Lower lobe of right lung (tissue), 2 donors: ENCODE results near the gene PSMA4. TPM values are rescaled to one million over a fixed set of nuclear protein-coding genes. Genes with fewer than 3 reads are reported as not detected.

Source experiments
- ATAC-seq, 2 donors: fragments of 200-7000 bp; cut with Tn5 transposase; one replicate each; pipeline ENCODE4 v1.9.1; 2020 to 2022; ENCODE audit warnings: mild to moderate bottlenecking in 2 of 2, moderate library complexity in 2 of 2
- DNase-seq: peaks from one replicate; pipeline ENCODE4 v3.0.0-alpha.2; 2020
- H3K27ac ChIP-seq: fragments of 200-600 bp; one replicate; pipeline ENCODE4 v1.8.0; 2022
- H3K27me3 ChIP-seq: fragments of 200-600 bp; one replicate; pipeline ENCODE4 v1.8.0; 2022; ENCODE audit warnings: low read depth
- H3K36me3 ChIP-seq: fragments of 200-600 bp; one replicate; pipeline ENCODE4 v1.8.0; 2022; ENCODE audit warnings: mild to moderate bottlenecking
- H3K4me1 ChIP-seq: fragments of 200-600 bp; one replicate; pipeline ENCODE4 v1.8.0; 2022
- H3K4me3 ChIP-seq: fragments of 200-600 bp; one replicate; pipeline ENCODE4 v1.8.0; 2022; ENCODE audit warnings: mild to moderate bottlenecking
- H3K9me3 ChIP-seq: fragments of 200-600 bp; one replicate; pipeline ENCODE4 v1.8.0; 2022
- CTCF ChIP-seq: fragments of 200-600 bp; IDR thresholded peaks from one replicate; pipeline ENCODE4 v1.8.0; 2022; ENCODE audit warnings: antibody characterized with exemption, mild to moderate bottlenecking
- intact Hi-C: fragments of 100-400 bp; cut with DNase I; formaldehyde crosslinking; loops from one replicate; pipeline ENCODE4 v1.11.0; 2022
- long read RNA-seq: library from polyadenylated mRNA; unstranded; transcript quantifications from one replicate; pipeline ENCODE4 v2.0.0, GENCODE V29; 2021
- total RNA-seq: library from RNA; stranded (reverse); fragmentation: NEBNext Ultra II Directional; extraction: Animal tissue kit (Norgen Biotek cat#: 25700); gene quantifications from one replicate; pipeline ENCODE4 v1.2.1, GENCODE V29; 2021
- donor health status: DM: no; HTN: yes; CAD: no; lungs with severe emphysema.

The PSMA4 gene
- 130 TPM for total RNA-seq
- long read RNA-seq, full-length matches to known transcripts: 59 of 98 reads
- long read RNA-seq, partial matches to known transcripts: 37 of 98 reads
- long read RNA-seq, other reads (novel, unspliced or antisense): 2 of 98 reads

- Histone ChIP-seq H3K27me3 (no peaks in the 10 kb centered on the region), H3K36me3 (peaks cover 35% of the 10 kb centered on the region), H3K9me3 (no peaks in the 10 kb centered on the region), H3K4me1 (peaks cover 25% of the 10 kb centered on the region), H3K27ac (peak within 1 kb of the TSS; percentile 93), H3K4me3 (peak within 1 kb of the TSS; percentile 89)
- TF ChIP-seq CTCF: peak; percentile 30
- DNase-seq (peak; percentile 94), ATAC-seq (peak; percentile 93 to 96)
- intact Hi-C loops: no loop called here
Observed at GRCh38 chr15:78540141-78540870, at the start of gene PSMA4. Gene PSMA4 (plus strand): TSS chr15:78540444. CDS start chr15:78541928, 1,484 bp downstream.

DNA sequence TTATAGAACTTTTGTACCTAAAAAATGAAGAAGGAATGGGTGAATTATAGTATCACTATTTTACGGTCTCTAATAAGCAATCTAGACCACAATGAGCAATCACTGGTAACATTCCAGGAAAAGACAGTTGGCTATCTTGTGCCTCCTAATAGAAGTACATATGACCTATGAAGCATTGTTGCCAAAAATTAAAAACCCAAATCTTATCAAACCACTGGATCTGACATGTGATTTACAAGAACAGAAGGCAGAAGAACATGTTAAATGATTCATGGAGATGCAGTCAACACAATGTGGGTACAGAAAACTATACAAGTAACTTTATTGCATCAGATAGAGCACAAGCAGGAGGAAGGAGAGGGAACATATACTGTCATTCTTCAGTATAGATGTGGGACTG, 47.4 kb upstream of the PSMA4 start:
- TF ChIP-seq CTCF: no peak
- intact Hi-C loops: no loop called here
- H3K4me1 ChIP-seq: no peaks in the 10 kb centered on the region
- H3K9me3 ChIP-seq: no peaks in the 10 kb centered on the region
- ATAC-seq: no peak
- H3K27ac ChIP-seq: no peak overlapping the region
- H3K36me3 ChIP-seq: peaks cover 99% of the 10 kb centered on the region
- H3K4me3 ChIP-seq: no peak overlapping the region
- DNase-seq: no peak
- H3K27me3 ChIP-seq: no peaks in the 10 kb centered on the region

- H3K27ac ChIP-seq: no peak overlapping the region
- H3K27me3 ChIP-seq: no peaks in the 10 kb centered on the region
- ATAC-seq (no peak), DNase-seq (no peak)
- no peaks in the 10 kb centered on the region for H3K9me3 ChIP-seq
- intact Hi-C loops: no loop called here
- peaks cover 39% of the 10 kb centered on the region for H3K36me3 ChIP-seq
- H3K4me1 ChIP-seq: no peaks in the 10 kb centered on the region
- no peak for TF ChIP-seq CTCF
- no peak overlapping the region for H3K4me3 ChIP-seq
Observed at GRCh38 chr15:78501857-78502256, 38.4 kb upstream of the PSMA4 start.

DNA sequence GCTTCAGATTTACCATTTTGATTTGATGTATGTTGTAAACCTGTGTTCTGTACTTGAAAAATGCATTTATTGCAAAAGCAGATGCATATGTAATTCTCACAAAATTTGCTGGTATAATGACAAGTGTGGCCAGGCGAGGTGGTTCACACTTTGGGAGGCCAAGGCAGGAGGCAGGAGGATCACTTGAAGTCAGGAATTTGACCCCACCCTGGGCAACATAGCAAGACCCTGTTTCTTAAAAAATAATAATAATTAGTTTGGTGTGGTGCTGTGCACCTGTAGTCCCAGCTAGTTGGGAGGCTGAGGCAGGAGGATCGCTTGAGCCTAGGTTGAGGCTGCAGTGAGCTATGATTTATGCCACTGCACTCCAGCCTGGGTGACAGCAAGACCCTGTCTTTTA, 37.6 kb upstream of the PSMA4 start:
- Histone ChIP-seq H3K27me3 (no peaks in the 10 kb centered on the region), H3K4me3 (no peak overlapping the region), H3K4me1 (peaks cover 2% of the 10 kb centered on the region), H3K27ac (no peak overlapping the region), H3K36me3 (peaks cover 31% of the 10 kb centered on the region), H3K9me3 (no peaks in the 10 kb centered on the region)
- intact Hi-C loops: no loop called here
- DNase-seq (no peak), ATAC-seq (no peak)
- no peak for TF ChIP-seq CTCF

- Histone ChIP-seq H3K4me3 (peak within 1 kb of the TSS; percentile 94), H3K27me3 (no peaks in the 10 kb centered on the region), H3K27ac (peak within 1 kb of the TSS; percentile 19), H3K4me1 (peaks cover 11% of the 10 kb centered on the region), H3K9me3 (no peaks in the 10 kb centered on the region), H3K36me3 (no peaks in the 10 kb centered on the region)
- peak; percentile 7 for TF ChIP-seq CTCF
- ATAC-seq: peak; percentile 99
- peak; percentile 92 for DNase-seq
- intact Hi-C loops: no loop called here
Observed at GRCh38 chr15:78506971-78507830, 33.0 kb upstream of the PSMA4 start, which contains the start of gene HYKK. Gene HYKK (plus strand): TSS chr15:78507577. CDS start chr15:78513089, 5,512 bp downstream.
